Esophagus squamous epithelium (tissue), 4 donors: ENCODE results near the gene RHBDD3.

Source experiments
- POLR2A ChIP-seq, 4 donors: fragments of 450-650 bp; IDR thresholded peaks; one replicate each; pipeline ENCODE4 v1.6.1; 2017; ENCODE audit warnings: antibody characterized with exemption in 4 of 4, mild to moderate bottlenecking in 4 of 4, moderate library complexity in 3 of 4
- TF ChIP-seq, protein P1 (sequence below), 6 experiments: fragments of 450-650 bp in 4 of 6; fragments of 200-600 bp in 2 of 6; sonication (generic) in 2 of 6; IDR thresholded peaks; one replicate each; pipeline ENCODE4 v1.5.1; 2016 to 2019; ENCODE audit warnings: antibody characterized with exemption in 6 of 6, mild to moderate bottlenecking in 4 of 6, moderate library complexity in 4 of 6

DNA sequence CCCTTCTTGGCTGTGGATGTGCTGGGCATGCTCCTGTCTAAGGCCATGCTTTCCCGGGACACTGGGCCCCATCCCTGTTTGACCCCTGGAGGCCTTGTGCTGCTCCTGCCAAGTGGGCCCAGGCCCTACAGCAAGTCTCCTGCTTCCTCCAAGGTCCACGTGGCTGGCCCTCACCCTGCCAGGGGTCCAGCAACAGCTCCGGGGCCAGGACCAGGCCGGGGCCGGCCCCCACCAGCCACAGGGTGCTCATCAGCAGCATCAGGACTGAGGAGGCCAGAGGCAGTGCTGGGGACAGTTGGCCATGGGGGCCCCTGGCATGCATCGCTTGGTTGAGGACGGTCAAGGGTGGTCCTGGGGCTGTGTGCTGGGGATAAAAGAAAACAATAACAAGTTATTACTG lies 2.5 kb downstream of the RHBDD3 start:
- TF ChIP-seq, protein P1, sequence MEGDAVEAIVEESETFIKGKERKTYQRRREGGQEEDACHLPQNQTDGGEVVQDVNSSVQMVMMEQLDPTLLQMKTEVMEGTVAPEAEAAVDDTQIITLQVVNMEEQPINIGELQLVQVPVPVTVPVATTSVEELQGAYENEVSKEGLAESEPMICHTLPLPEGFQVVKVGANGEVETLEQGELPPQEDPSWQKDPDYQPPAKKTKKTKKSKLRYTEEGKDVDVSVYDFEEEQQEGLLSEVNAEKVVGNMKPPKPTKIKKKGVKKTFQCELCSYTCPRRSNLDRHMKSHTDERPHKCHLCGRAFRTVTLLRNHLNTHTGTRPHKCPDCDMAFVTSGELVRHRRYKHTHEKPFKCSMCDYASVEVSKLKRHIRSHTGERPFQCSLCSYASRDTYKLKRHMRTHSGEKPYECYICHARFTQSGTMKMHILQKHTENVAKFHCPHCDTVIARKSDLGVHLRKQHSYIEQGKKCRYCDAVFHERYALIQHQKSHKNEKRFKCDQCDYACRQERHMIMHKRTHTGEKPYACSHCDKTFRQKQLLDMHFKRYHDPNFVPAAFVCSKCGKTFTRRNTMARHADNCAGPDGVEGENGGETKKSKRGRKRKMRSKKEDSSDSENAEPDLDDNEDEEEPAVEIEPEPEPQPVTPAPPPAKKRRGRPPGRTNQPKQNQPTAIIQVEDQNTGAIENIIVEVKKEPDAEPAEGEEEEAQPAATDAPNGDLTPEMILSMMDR (IDR thresholded peaks at IDR 0.05): no peak
- TF ChIP-seq POLR2A (IDR thresholded peaks at IDR 0.05): no peak
